GM23338 (cell line): ENCODE results near the gene FCHO2. TPM values are rescaled to one million over a fixed set of nuclear protein-coding genes. Genes with fewer than 3 reads are reported as not detected.

Experiments used
- ATAC-seq: fragments of 200-7000 bp; cut with Tn5 transposase; 3 replicates; pipeline ENCODE4 v1.9.1; 2020
- DNase-seq: peaks from one replicate; pipeline ENCODE4 v3.0.0-alpha.2; 2015; ENCODE audit warnings: low spot score
- H2AFZ ChIP-seq: fragments of 200-600 bp; sonication (generic); 2 replicates; pipeline ENCODE4 v1.8.0; 2016; ENCODE audit warnings: antibody characterized with exemption, mild to moderate bottlenecking, moderate library complexity
- H3F3A ChIP-seq: fragments of 200-600 bp; sonication (generic); replicated peaks from 2 replicates; pipeline ENCODE4 v1.8.0; 2017; ENCODE audit warnings: antibody characterized with exemption, mixed run types, low read depth
- H3K27ac ChIP-seq: fragments of 200-600 bp; sonication (generic); 2 replicates; pipeline ENCODE4 v1.6.1; 2016; ENCODE audit warnings: low read depth
- H3K27me3 ChIP-seq: fragments of 200-600 bp; sonication (generic); 2 replicates; pipeline ENCODE4 v1.8.0; 2016; ENCODE audit warnings: mild to moderate bottlenecking, mixed run types, moderate library complexity; ENCODE audit not compliant: insufficient read depth
- H3K36me3 ChIP-seq: fragments of 200-600 bp; sonication (generic); 2 replicates; pipeline ENCODE4 v1.8.0; 2016; ENCODE audit warnings: mild to moderate bottlenecking; ENCODE audit not compliant: insufficient read depth
- H3K4me1 ChIP-seq: fragments of 200-600 bp; sonication (generic); 2 replicates; pipeline ENCODE4 v1.8.0; 2016; ENCODE audit warnings: mild to moderate bottlenecking, moderate library complexity; ENCODE audit not compliant: insufficient read depth
- H3K4me2 ChIP-seq: fragments of 200-600 bp; sonication (generic); 2 replicates; pipeline ENCODE4 v1.7.1; 2017; ENCODE audit warnings: mixed run types
- H3K4me3 ChIP-seq: fragments of 200-600 bp; sonication (generic); 2 replicates; pipeline ENCODE4 v1.6.1; 2016; ENCODE audit warnings: mixed run types
- H3K79me2 ChIP-seq: fragments of 200-600 bp; sonication (generic); replicated peaks from 2 replicates; pipeline ENCODE4 v1.8.0; 2017; ENCODE audit warnings: mild to moderate bottlenecking; ENCODE audit not compliant: insufficient read depth
- H3K9me2 ChIP-seq: fragments of 200-600 bp; sonication (generic); 2 replicates; pipeline ENCODE4 v1.8.0; 2017; ENCODE audit not compliant: insufficient read depth
- H4K20me1 ChIP-seq: fragments of 200-600 bp; sonication (generic); replicated peaks from 2 replicates; pipeline ENCODE4 v1.8.0; 2017; ENCODE audit warnings: mild to moderate bottlenecking; ENCODE audit not compliant: insufficient read depth
- H3K27ac Mint-ChIP-seq: 2 replicates; pipeline ENCODE4 v1.8.0; 2020; ENCODE audit warnings: inconsistent platforms, mild to moderate bottlenecking, moderate library complexity, mixed read lengths
- H3K27me3 Mint-ChIP-seq: 3 replicates; pipeline ENCODE4 v1.8.0; 2022; ENCODE audit warnings: low read depth, mild to moderate bottlenecking, moderate library complexity, mixed read lengths, inconsistent platforms; ENCODE audit not compliant: insufficient read depth, poor library complexity
- H3K36me3 Mint-ChIP-seq: 3 replicates; pipeline ENCODE4 v1.8.0; 2021; ENCODE audit warnings: low read depth, mild to moderate bottlenecking, inconsistent platforms, moderate library complexity, mixed read lengths
- H3K4me1 Mint-ChIP-seq: 3 replicates; pipeline ENCODE4 v1.8.0; 2020; ENCODE audit warnings: mild to moderate bottlenecking, inconsistent platforms, mixed read lengths
- H3K4me3 Mint-ChIP-seq: 3 replicates; pipeline ENCODE4 v1.8.0; 2021; ENCODE audit warnings: moderate library complexity, mild to moderate bottlenecking, inconsistent platforms, mixed read lengths
- H3K9me3 Mint-ChIP-seq: 3 replicates; pipeline ENCODE4 v1.8.0; 2020; ENCODE audit warnings: moderate library complexity, mild to moderate bottlenecking, inconsistent platforms, mixed read lengths
- CREB1 ChIP-seq: fragments of 250-450 bp; sonication (Bioruptor Pico); IDR thresholded peaks from 2 replicates; pipeline ENCODE4 v1.5.0; 2020; ENCODE audit warnings: low read depth, mild to moderate bottlenecking, moderate library complexity
- EZH2 ChIP-seq: fragments of 200-600 bp; sonication (generic); IDR thresholded peaks from one replicate; pipeline ENCODE4 v1.8.0; 2017; ENCODE audit warnings: antibody characterized with exemption, mild to moderate bottlenecking, low read depth; ENCODE audit not compliant: unreplicated experiment
- EZH2phosphoT487 ChIP-seq: fragments of 200-600 bp; sonication (generic); IDR thresholded peaks from one replicate; pipeline ENCODE4 v1.8.1; 2018; ENCODE audit warnings: antibody characterized with exemption; ENCODE audit not compliant: unreplicated experiment
- JUNB ChIP-seq: IDR thresholded peaks from one replicate; pipeline ENCODE4 v1.6.1; 2016; ENCODE audit warnings: antibody characterized with exemption; ENCODE audit not compliant: unreplicated experiment
- POLR2AphosphoS5 ChIP-seq: IDR thresholded peaks from 2 replicates; pipeline ENCODE4 v1.6.1; 2016; ENCODE audit warnings: antibody characterized with exemption, low read depth
- REST ChIP-seq: IDR thresholded peaks from one replicate; pipeline ENCODE4 v1.6.1; 2018; ENCODE audit warnings: antibody characterized with exemption; ENCODE audit not compliant: unreplicated experiment
- STAT1 ChIP-seq: IDR thresholded peaks from one replicate; pipeline ENCODE4 v1.6.1; 2016; ENCODE audit warnings: antibody characterized with exemption; ENCODE audit not compliant: unreplicated experiment
- ZNF331 ChIP-seq: fragments of 250-450 bp; sonication (Bioruptor Pico); IDR thresholded peaks from 2 replicates; pipeline ENCODE4 v1.5.0; 2020; ENCODE audit warnings: low read depth, mild to moderate bottlenecking, moderate library complexity
- ZNF462 ChIP-seq: fragments of 250-450 bp; sonication (Bioruptor Pico); IDR thresholded peaks from 2 replicates; pipeline ENCODE4 v1.5.0; 2020; ENCODE audit warnings: mild to moderate bottlenecking, moderate library complexity
- polyA plus RNA-seq: library from polyadenylated mRNA; unstranded; fragments of >200 nt; fragmentation: Nextera tagmentation; extraction: Ambion mirVana; gene quantifications from 2 replicates; pipeline ENCODE4 v1.2.1, GENCODE V29; 2016
- total RNA-seq: library from RNA; depleted of rRNA; stranded (reverse); fragments of >200 nt; shearing (Covaris generic); gene quantifications from 2 replicates; pipeline ENCODE4 v1.2.3, GENCODE V29; 2014
- TF ChIP-seq, protein P1 (sequence below): IDR thresholded peaks from 2 replicates; pipeline ENCODE4 v1.6.1; 2016; ENCODE audit warnings: antibody characterized with exemption

FCHO2 gene
- total and polyA plus RNA-seq, 2 experiments from 2014 or later, result 8.4 to 10.1 TPM

- TF ChIP-seq, protein P1, sequence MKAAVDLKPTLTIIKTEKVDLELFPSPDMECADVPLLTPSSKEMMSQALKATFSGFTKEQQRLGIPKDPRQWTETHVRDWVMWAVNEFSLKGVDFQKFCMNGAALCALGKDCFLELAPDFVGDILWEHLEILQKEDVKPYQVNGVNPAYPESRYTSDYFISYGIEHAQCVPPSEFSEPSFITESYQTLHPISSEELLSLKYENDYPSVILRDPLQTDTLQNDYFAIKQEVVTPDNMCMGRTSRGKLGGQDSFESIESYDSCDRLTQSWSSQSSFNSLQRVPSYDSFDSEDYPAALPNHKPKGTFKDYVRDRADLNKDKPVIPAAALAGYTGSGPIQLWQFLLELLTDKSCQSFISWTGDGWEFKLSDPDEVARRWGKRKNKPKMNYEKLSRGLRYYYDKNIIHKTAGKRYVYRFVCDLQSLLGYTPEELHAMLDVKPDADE, result no peak
- TF ChIP-seq STAT1 (no peak), ZNF462 (CRISPR knock-in tag) (no peak), ZNF331 (CRISPR knock-in tag) (no peak), JUNB (no peak), EZH2 (no peak), CREB1 (CRISPR knock-in tag) (no peak), EZH2phosphoT487 (no peak), POLR2AphosphoS5 (no peak), REST (no peak)
- ATAC-seq (no peak), DNase-seq (no peak)
- Histone ChIP-seq H4K20me1 (no peaks in the 10 kb centered on the region), H3K4me3 (no peak overlapping the region), H2AFZ (no peak overlapping the region), H3K9me2 (no peaks in the 10 kb centered on the region), H3F3A (no peaks in the 10 kb centered on the region), H3K36me3 (no peaks in the 10 kb centered on the region), H3K4me1 (no peaks in the 10 kb centered on the region), H3K4me2 (no peak overlapping the region), H3K27me3 (no peaks in the 10 kb centered on the region), H3K27ac (no peak overlapping the region), H3K79me2 (no peaks in the 10 kb centered on the region)
- no peaks in the 10 kb centered on the region for H3K4me1 Mint-ChIP-seq
- no peak overlapping the region for H3K27ac Mint-ChIP-seq
- no peaks in the 10 kb centered on the region for H3K9me3 Mint-ChIP-seq
- peaks cover 2% of the 10 kb centered on the region for H3K27me3 Mint-ChIP-seq
- no peak overlapping the region for H3K4me3 Mint-ChIP-seq
- H3K36me3 Mint-ChIP-seq, result no peaks in the 10 kb centered on the region
Measured at GRCh38 chr5:73019766-73020165, 63.9 kb downstream of the FCHO2 start.
